GM23338 (cell line): Measurements from ENCODE around the gene PRR19. TPM values are rescaled to one million over a fixed set of nuclear protein-coding genes. Genes with fewer than 3 reads are reported as not detected.

Experiments
- ATAC-seq: fragments of 200-7000 bp; cut with Tn5 transposase; 3 replicates; pipeline ENCODE4 v1.9.1; 2020
- DNase-seq: peaks from one replicate; pipeline ENCODE4 v3.0.0-alpha.2; 2015; ENCODE audit warnings: low spot score
- H2AFZ ChIP-seq: fragments of 200-600 bp; sonication (generic); 2 replicates; pipeline ENCODE4 v1.8.0; 2016; ENCODE audit warnings: antibody characterized with exemption, mild to moderate bottlenecking, moderate library complexity
- H3F3A ChIP-seq: fragments of 200-600 bp; sonication (generic); replicated peaks from 2 replicates; pipeline ENCODE4 v1.8.0; 2017; ENCODE audit warnings: antibody characterized with exemption, mixed run types, low read depth
- H3K27ac ChIP-seq: fragments of 200-600 bp; sonication (generic); 2 replicates; pipeline ENCODE4 v1.6.1; 2016; ENCODE audit warnings: low read depth
- H3K27me3 ChIP-seq: fragments of 200-600 bp; sonication (generic); 2 replicates; pipeline ENCODE4 v1.8.0; 2016; ENCODE audit warnings: mild to moderate bottlenecking, mixed run types, moderate library complexity; ENCODE audit not compliant: insufficient read depth
- H3K36me3 ChIP-seq: fragments of 200-600 bp; sonication (generic); 2 replicates; pipeline ENCODE4 v1.8.0; 2016; ENCODE audit warnings: mild to moderate bottlenecking; ENCODE audit not compliant: insufficient read depth
- H3K4me1 ChIP-seq: fragments of 200-600 bp; sonication (generic); 2 replicates; pipeline ENCODE4 v1.8.0; 2016; ENCODE audit warnings: mild to moderate bottlenecking, moderate library complexity; ENCODE audit not compliant: insufficient read depth
- H3K4me2 ChIP-seq: fragments of 200-600 bp; sonication (generic); 2 replicates; pipeline ENCODE4 v1.7.1; 2017; ENCODE audit warnings: mixed run types
- H3K4me3 ChIP-seq: fragments of 200-600 bp; sonication (generic); 2 replicates; pipeline ENCODE4 v1.6.1; 2016; ENCODE audit warnings: mixed run types
- H3K79me2 ChIP-seq: fragments of 200-600 bp; sonication (generic); replicated peaks from 2 replicates; pipeline ENCODE4 v1.8.0; 2017; ENCODE audit warnings: mild to moderate bottlenecking; ENCODE audit not compliant: insufficient read depth
- H3K9me2 ChIP-seq: fragments of 200-600 bp; sonication (generic); 2 replicates; pipeline ENCODE4 v1.8.0; 2017; ENCODE audit not compliant: insufficient read depth
- H4K20me1 ChIP-seq: fragments of 200-600 bp; sonication (generic); replicated peaks from 2 replicates; pipeline ENCODE4 v1.8.0; 2017; ENCODE audit warnings: mild to moderate bottlenecking; ENCODE audit not compliant: insufficient read depth
- H3K27ac Mint-ChIP-seq: 2 replicates; pipeline ENCODE4 v1.8.0; 2020; ENCODE audit warnings: inconsistent platforms, mild to moderate bottlenecking, moderate library complexity, mixed read lengths
- H3K27me3 Mint-ChIP-seq: 3 replicates; pipeline ENCODE4 v1.8.0; 2022; ENCODE audit warnings: low read depth, mild to moderate bottlenecking, moderate library complexity, mixed read lengths, inconsistent platforms; ENCODE audit not compliant: insufficient read depth, poor library complexity
- H3K36me3 Mint-ChIP-seq: 3 replicates; pipeline ENCODE4 v1.8.0; 2021; ENCODE audit warnings: low read depth, mild to moderate bottlenecking, inconsistent platforms, moderate library complexity, mixed read lengths
- H3K4me1 Mint-ChIP-seq: 3 replicates; pipeline ENCODE4 v1.8.0; 2020; ENCODE audit warnings: mild to moderate bottlenecking, inconsistent platforms, mixed read lengths
- H3K4me3 Mint-ChIP-seq: 3 replicates; pipeline ENCODE4 v1.8.0; 2021; ENCODE audit warnings: moderate library complexity, mild to moderate bottlenecking, inconsistent platforms, mixed read lengths
- H3K9me3 Mint-ChIP-seq: 3 replicates; pipeline ENCODE4 v1.8.0; 2020; ENCODE audit warnings: moderate library complexity, mild to moderate bottlenecking, inconsistent platforms, mixed read lengths
- CTCF ChIP-seq, 2 experiments: fragments of 200-600 bp in 1 of 2; sonication (generic) in 1 of 2; conservative IDR thresholded peaks; 2 replicates each; pipeline versions ENCODE4 v1.5.1 to v1.6.1; 2016 to 2017; ENCODE audit warnings: antibody characterized with exemption in 2 of 2, low read depth in 2 of 2, mild to moderate bottlenecking in 2 of 2, moderate library complexity in 1 of 2
- EZH2 ChIP-seq: fragments of 200-600 bp; sonication (generic); IDR thresholded peaks from one replicate; pipeline ENCODE4 v1.8.0; 2017; ENCODE audit warnings: antibody characterized with exemption, mild to moderate bottlenecking, low read depth; ENCODE audit not compliant: unreplicated experiment
- EZH2phosphoT487 ChIP-seq: fragments of 200-600 bp; sonication (generic); IDR thresholded peaks from one replicate; pipeline ENCODE4 v1.8.1; 2018; ENCODE audit warnings: antibody characterized with exemption; ENCODE audit not compliant: unreplicated experiment
- NANOG ChIP-seq: IDR thresholded peaks from 2 replicates; pipeline ENCODE4 v1.6.1; 2016; ENCODE audit warnings: antibody characterized with exemption, borderline replicate concordance
- POLR2AphosphoS5 ChIP-seq: IDR thresholded peaks from 2 replicates; pipeline ENCODE4 v1.6.1; 2016; ENCODE audit warnings: antibody characterized with exemption, low read depth
- REST ChIP-seq: IDR thresholded peaks from one replicate; pipeline ENCODE4 v1.6.1; 2018; ENCODE audit warnings: antibody characterized with exemption; ENCODE audit not compliant: unreplicated experiment
- STAT1 ChIP-seq: IDR thresholded peaks from one replicate; pipeline ENCODE4 v1.6.1; 2016; ENCODE audit warnings: antibody characterized with exemption; ENCODE audit not compliant: unreplicated experiment
- ZNF331 ChIP-seq: fragments of 250-450 bp; sonication (Bioruptor Pico); IDR thresholded peaks from 2 replicates; pipeline ENCODE4 v1.5.0; 2020; ENCODE audit warnings: low read depth, mild to moderate bottlenecking, moderate library complexity
- ZNF462 ChIP-seq: fragments of 250-450 bp; sonication (Bioruptor Pico); IDR thresholded peaks from 2 replicates; pipeline ENCODE4 v1.5.0; 2020; ENCODE audit warnings: mild to moderate bottlenecking, moderate library complexity
- polyA plus RNA-seq: library from polyadenylated mRNA; unstranded; fragments of >200 nt; fragmentation: Nextera tagmentation; extraction: Ambion mirVana; gene quantifications from 2 replicates; pipeline ENCODE4 v1.2.1, GENCODE V29; 2016
- total RNA-seq: library from RNA; depleted of rRNA; stranded (reverse); fragments of >200 nt; shearing (Covaris generic); gene quantifications from 2 replicates; pipeline ENCODE4 v1.2.3, GENCODE V29; 2014

The PRR19 gene
- total and polyA plus RNA-seq, 2 experiments from 2014 or later: 3.6 to 4.1 TPM

GRCh38 chr19:42344336-42344893 is 42.5 kb downstream of the PRR19 start:
- DNase-seq (no peak), ATAC-seq (no peak)
- H3K4me3 Mint-ChIP-seq: no peak overlapping the region
- H3K27me3 Mint-ChIP-seq: peaks cover 6% of the 10 kb centered on the region
- no peak overlapping the region for H3K4me2 ChIP-seq
- no peak overlapping the region for H3K27ac ChIP-seq
- H4K20me1 ChIP-seq: peaks cover 7% of the 10 kb centered on the region
- H3K9me2 ChIP-seq: no peaks in the 10 kb centered on the region
- no peaks in the 10 kb centered on the region for H3K4me1 ChIP-seq
- H3K27ac Mint-ChIP-seq: no peak overlapping the region
- no peaks in the 10 kb centered on the region; the same call in 2 of the 3 replicates for H3K4me1 Mint-ChIP-seq
- no peak overlapping the region for H3K4me3 ChIP-seq
- no peak overlapping the region for H2AFZ ChIP-seq
- H3K36me3 Mint-ChIP-seq: peaks cover 11% of the 10 kb centered on the region; the same call in 1 of the 3 replicates
- no peaks in the 10 kb centered on the region for H3F3A ChIP-seq
- no peaks in the 10 kb centered on the region for H3K79me2 ChIP-seq
- H3K27me3 ChIP-seq: no peaks in the 10 kb centered on the region
- H3K9me3 Mint-ChIP-seq: no peaks in the 10 kb centered on the region
- TF ChIP-seq POLR2AphosphoS5: no peak
- no peak for TF ChIP-seq EZH2
- H3K36me3 ChIP-seq: no peaks in the 10 kb centered on the region; the same call in 1 of the 2 replicates

- DNase-seq: no peak
- Histone ChIP-seq H3K36me3 (no peaks in the 10 kb centered on the region; the same call in 1 of the 2 replicates), H3K27me3 (no peaks in the 10 kb centered on the region), H3K27ac (no peak overlapping the region), H3K9me2 (no peaks in the 10 kb centered on the region), H3K4me2 (no peak overlapping the region), H3F3A (no peaks in the 10 kb centered on the region), H2AFZ (no peak overlapping the region), H4K20me1 (peaks cover 7% of the 10 kb centered on the region), H3K4me1 (no peaks in the 10 kb centered on the region), H3K4me3 (no peak overlapping the region), H3K79me2 (no peaks in the 10 kb centered on the region)
- peaks cover 14% of the 10 kb centered on the region; the same call in 1 of the 3 replicates for H3K36me3 Mint-ChIP-seq
- H3K9me3 Mint-ChIP-seq: no peaks in the 10 kb centered on the region
- H3K27ac Mint-ChIP-seq: no peak overlapping the region
- H3K4me3 Mint-ChIP-seq: no peak overlapping the region
- H3K27me3 Mint-ChIP-seq: peaks cover 6% of the 10 kb centered on the region
- no peaks in the 10 kb centered on the region; the same call in 2 of the 3 replicates for H3K4me1 Mint-ChIP-seq
- ATAC-seq: no peak
- TF ChIP-seq EZH2phosphoT487 (no peak), NANOG (no peak), STAT1 (no peak), CTCF (conservative IDR thresholded peaks at IDR 0.05; ENCODE audit: low read depth in 2 of 2) (no peak), ZNF462 (CRISPR knock-in tag) (no peak), REST (no peak), POLR2AphosphoS5 (no peak), ZNF331 (CRISPR knock-in tag) (no peak)
These were observed 43.4 kb downstream of the PRR19 start for GRCh38 chr19:42345191-42345812.
